ENCODE data around the gene ROCK2.

GRCh38 chr2:11390399-11390658, 45.9 kb upstream of the ROCK2 start:
- no peak for TF ChIP-seq CTCF (IDR thresholded peaks at IDR 0.05)
- TF ChIP-seq POLR2A (IDR thresholded peaks at IDR 0.05): no peak
- TF ChIP-seq EP300 (IDR thresholded peaks at IDR 0.05): no peak
